AML-193 (cell line): ENCODE data around the gene IDS.
"Not testable (repeated sequence)": the region's sequence is repeated elsewhere in the genome, so short reads cannot be mapped to it uniquely, and the experiment has no call there.

Source experiments
- DNase-seq, 2 experiments: peaks; one replicate each; lab custom pipeline; 2025; lab: John Stamatoyannopoulos, UW

The IDS gene, protein sequence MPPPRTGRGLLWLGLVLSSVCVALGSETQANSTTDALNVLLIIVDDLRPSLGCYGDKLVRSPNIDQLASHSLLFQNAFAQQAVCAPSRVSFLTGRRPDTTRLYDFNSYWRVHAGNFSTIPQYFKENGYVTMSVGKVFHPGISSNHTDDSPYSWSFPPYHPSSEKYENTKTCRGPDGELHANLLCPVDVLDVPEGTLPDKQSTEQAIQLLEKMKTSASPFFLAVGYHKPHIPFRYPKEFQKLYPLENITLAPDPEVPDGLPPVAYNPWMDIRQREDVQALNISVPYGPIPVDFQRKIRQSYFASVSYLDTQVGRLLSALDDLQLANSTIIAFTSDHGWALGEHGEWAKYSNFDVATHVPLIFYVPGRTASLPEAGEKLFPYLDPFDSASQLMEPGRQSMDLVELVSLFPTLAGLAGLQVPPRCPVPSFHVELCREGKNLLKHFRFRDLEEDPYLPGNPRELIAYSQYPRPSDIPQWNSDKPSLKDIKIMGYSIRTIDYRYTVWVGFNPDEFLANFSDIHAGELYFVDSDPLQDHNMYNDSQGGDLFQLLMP

DNA sequence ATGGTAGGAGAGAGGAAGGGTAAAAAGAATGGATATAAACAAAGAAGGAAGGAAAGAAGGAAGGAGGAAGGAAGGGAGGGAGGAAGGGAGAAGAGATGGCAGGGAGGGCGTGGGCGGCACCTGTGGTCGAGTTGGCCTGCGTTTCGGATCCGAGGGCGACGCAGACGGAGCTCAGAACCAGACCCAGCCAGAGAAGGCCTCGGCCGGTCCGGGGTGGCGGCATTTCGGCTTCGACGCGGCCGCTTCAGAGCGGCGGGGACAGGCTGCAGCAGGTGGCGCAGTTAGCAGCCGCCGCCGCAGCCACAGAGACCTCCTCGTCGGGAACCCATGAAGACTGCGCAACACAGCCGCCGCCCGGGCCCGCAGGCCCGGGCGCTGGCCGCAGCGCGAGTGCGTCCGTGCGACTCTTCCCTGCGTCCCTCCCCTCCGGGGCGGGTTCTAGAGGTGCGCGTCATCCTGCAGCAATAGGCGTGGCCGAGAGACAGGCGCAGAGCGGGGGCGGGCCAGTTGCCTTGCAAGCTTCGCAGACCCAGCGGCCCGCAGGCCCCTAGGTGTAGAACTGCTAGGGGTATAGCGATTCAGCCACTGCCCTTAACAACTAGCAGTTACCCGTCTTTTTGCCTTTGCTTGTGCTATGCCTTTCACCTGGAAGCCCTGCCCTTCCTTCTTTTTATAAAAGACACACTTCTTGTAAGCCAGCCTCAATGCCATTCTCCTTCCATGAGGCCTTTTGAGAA is at the start of gene IDS:
Gene IDS, minus strand, starts transcription at position 392 of the 737 bp plus-strand sequence. Its CDS starts 169 bp downstream, at position 223.
- DNase-seq = peak; percentile 67 to 69

DNA sequence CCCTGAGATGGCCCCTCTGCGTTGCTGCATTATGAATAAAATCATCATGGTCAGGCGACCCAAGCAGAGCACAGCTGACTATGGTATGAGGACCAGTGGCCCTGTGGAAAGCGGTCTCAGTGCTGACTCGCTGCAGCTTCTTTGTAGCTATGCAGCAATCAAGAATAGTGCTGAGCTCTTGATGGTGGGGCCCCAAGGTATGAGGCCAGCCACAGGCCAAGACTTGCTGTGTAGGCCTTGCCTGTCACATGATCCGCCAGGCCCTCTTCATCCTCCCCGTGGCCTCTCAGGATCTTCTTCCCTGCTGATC is 46.8 kb upstream of the IDS start:
- DNase-seq = not testable (repeated sequence)

DNA sequence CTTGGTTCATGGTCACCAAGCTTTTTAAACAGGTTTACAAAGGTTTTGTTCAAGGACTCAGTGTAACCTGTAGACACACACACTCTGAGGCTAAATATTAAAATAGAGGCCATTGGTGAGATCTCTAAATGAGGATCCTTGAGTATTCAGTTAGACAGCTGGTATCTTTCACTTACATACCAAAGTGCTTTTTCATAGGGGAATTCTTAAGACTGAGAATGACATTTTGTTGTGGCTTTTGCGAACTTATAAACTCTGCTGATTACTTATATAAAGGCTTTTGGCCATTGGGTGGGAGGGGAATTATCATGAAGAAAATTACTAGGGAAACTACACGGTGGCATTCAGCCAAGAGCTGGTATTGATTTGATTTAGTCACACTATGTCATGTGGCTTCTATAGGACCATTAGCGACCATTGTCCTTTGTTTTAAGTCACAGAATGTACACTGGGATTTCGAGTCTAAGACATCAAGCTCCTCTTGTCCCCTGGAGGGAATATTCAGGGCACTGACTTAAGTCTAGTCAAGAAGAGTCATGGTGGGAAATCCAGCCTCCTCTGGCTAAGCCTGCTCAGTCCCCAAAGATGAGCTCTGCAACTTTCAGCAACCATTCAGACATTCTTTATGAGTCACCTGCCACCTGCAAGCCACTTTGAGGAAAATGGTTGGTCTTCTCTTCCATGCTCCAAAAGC is 46.3 kb upstream of the IDS start:
- not testable (repeated sequence) for DNase-seq

DNA sequence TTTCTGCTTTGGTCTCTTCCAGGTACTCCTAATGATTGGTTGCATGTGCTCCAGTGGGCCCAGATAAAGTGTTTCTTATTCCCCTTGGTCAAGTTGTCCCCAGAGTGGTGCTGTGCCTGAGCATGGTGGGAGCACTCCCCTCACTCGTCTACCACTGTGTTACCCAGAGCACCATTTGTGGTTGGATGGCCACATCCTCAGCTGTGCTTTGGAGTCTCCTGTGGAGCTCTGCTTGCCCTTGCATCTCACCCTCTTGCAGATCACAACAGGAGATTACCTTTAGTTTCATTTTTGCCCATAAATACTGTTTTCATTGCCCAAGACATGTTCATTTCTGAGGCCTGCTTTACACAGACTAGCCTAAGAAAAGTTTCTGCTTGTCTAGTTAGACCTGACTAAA is 45.3 kb upstream of the IDS start:
- DNase-seq = not testable (repeated sequence)

DNA sequence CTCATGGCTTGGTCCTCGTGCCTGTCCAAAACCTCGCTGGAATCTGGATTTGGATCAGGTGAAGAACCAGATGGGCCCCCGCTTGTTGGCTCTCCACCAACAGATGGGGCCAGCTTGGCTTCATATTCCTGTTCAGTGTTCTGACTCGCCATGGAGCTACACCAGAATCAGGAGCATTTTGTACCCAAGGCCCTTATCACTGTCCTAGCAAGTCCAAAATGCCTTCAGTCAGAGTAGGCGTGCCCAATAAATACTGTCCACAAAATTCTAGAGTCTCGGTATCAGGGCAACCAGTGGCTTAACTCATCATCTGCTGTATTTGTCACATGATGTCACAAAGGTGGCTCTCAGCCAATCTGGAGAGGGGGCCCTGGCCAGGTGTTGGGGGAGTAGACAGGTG is 44.6 kb upstream of the IDS start, which contains the start of gene HSFX3:
Gene HSFX3, minus strand, starts transcription at position 224 of the 400 bp plus-strand sequence. Its CDS starts 72 bp downstream, at position 152.
- not testable (repeated sequence) for DNase-seq

DNA sequence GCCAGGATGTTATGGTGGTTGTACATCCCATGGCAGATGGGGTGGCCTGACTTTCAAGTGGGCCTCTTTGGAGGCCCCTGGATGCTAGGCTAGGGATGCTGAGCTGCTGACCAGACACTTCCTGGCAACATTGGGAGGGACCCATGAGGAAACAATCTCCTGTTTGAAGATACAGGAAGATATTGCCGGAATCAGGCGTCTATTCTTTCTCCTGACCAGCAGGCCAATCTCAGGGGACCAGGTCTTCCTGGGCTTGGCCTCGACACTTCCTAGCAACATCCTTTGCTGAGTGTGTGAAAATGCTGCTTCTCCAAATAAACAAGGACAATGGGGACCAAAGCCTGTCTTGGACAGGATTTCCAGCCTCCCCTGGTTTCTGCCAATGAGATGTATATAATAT is 42.7 kb upstream of the IDS start:
- DNase-seq = not testable (repeated sequence)

DNA sequence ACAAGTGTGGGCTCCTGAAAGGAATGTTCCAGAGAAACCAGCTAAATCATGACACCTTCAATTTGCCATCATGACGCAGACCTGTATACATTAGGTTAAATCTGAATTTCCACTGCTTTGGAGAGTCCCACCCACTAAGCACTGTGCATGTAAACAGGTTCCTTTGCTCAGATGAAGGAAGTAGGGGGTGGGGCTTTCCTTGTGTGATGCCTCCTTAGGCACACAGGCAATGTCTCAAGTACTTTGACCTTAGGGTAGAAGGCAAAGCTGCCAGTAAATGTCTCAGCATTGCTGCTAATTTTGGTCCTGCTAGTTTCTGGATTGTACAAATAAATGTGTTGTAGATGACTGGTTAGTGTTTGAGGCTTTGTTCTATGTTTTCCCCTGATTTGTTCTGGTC is 41.9 kb upstream of the IDS start:
- DNase-seq = not testable (repeated sequence)

DNA sequence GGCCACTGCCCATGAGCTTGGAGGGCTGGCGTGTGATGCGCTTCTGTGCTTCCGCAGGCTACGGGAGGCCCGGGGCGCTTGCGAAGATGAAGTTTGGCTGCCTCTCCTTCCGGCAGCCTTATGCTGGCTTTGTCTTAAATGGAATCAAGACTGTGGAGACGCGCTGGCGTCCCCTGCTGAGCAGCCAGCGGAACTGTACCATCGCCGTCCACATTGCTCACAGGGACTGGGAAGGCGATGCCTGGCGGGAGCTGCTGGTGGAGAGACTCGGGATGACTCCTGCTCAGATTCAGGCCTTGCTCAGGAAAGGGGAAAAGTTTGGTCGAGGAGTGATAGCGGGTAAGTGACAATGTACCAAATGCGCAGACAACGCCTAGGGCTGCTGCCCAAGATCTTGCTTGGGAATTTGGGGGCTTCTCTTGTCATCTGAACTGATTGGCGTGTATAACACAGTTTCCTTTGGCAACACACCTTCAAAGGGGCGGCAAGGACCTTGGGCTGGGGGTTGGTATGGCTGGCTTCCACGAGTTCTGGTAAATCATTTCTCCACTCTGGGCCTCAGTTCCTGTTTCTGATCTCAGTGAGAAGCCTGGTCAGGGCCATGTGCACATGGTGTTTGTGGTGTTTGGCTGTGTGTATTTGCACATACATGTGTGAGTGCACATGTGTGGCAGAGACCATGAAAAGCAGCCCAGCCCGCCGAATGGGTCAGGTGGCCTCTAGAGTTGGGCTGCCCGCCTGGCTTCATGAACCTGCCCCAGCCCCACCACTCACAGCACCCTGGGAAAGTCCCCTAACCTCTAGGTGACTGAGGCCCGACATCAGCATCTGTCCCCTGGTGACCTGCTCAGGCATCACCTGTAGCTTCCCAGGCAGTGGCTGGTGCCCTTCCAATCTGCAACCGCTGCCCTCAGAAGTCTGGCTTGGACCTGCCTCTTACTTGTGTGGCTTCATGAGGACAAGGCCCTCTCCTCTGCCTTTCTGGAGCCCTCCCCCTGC is 40.7 kb upstream of the IDS start:
- not testable (repeated sequence) for DNase-seq

DNA sequence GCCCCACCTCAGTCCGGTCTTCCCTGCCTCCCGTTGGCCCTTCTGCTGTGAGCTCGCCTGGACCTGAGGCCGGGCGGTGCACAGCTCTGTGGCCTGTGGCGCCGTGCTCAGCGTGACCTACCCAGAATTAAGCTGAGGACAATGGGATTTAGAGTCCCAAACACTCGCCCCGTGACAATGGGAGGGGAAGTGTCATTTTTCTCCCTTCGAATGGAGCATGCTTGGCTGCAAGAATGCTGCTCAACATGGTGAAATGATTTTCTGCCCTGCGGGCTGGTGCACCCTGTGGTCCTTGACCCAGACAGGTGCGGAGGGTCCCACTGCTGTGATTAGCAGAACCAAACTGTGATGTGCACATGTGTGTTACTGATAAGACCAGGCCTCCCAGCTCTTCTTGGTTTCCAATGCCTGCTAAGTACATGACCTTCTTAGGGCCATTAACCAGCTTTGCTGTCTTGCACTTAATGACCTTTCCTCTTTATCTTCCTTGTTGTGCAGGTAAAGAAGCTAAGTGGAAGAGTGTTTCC is 36.5 kb upstream of the IDS start:
- DNase-seq = no peak

DNA sequence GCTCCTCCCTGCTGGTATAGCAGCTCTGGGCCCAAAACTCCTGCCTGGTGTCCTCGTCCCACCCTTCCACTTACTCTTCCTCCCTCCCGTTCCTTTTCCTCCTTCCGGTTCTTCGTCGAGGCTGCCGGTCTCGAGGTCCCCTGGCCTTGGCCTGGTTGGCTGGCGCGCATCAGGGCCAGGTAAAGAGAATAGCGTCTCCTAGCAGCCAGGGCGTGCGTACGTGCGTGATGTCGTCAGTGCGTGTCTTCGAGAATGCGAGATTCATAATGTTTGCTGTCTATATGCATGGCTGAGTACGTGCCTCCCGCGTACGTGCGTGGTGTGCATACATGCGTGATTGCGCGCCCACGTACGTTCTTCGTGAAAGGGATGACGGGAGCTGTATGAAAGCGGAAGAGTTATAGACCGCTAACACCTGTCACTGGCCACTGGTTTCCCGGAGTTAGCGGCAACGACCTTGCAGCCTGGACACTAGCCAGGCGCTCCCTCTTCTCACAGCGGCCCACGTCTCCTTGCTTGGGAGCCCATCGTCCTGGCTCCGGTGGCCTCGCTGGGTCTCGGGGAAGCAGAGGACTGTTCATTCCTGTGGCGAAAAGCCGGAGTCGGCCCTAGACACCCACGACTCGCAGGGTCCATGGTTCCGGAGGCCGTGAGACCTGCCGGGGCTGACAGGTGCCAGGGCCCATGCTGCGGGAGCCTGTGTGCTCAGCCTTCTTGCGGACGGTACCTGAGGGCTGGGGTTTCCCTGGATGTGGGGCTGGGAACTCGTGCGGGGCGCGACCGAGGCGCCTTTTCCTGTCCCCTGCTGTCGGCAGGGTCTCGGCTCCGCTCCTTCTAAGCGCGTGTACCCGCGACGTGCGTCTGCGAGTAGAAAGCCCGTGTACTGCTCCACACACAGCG is 35.8 kb upstream of the IDS start, which contains the start of gene EOLA1:
Gene EOLA1, plus strand, starts transcription at position 392 of the 900 bp plus-strand sequence. CDS start 4,619 bp downstream, outside the sequence.
- peak; percentile 64 to 77 for DNase-seq

DNA sequence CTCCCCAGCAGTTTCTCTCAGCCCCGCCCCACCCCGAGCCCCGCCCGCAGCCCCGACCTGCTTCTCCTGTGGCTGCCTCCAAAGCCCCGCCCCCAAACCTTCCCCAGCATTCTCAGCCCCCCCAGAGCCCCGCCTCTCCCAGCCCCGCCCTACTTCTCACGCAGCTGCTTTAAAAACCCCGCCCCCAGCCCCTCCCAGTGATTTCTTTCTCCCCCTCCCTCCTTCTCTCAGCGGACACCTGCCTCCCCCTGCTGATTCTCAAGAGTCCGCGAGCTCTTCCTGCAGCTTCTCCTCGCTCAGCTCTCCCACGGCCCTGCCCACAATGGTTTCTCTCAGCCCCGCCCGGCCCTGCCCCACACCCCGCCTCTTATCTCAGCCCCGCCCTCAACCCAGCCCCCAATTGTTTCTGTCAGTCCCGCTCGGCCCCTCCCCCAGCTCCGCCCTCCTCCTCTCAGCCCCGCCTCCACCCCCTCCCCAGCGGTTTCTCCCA is 35.1 kb upstream of the IDS start:
- peak; percentile 45 to 77 for DNase-seq

DNA sequence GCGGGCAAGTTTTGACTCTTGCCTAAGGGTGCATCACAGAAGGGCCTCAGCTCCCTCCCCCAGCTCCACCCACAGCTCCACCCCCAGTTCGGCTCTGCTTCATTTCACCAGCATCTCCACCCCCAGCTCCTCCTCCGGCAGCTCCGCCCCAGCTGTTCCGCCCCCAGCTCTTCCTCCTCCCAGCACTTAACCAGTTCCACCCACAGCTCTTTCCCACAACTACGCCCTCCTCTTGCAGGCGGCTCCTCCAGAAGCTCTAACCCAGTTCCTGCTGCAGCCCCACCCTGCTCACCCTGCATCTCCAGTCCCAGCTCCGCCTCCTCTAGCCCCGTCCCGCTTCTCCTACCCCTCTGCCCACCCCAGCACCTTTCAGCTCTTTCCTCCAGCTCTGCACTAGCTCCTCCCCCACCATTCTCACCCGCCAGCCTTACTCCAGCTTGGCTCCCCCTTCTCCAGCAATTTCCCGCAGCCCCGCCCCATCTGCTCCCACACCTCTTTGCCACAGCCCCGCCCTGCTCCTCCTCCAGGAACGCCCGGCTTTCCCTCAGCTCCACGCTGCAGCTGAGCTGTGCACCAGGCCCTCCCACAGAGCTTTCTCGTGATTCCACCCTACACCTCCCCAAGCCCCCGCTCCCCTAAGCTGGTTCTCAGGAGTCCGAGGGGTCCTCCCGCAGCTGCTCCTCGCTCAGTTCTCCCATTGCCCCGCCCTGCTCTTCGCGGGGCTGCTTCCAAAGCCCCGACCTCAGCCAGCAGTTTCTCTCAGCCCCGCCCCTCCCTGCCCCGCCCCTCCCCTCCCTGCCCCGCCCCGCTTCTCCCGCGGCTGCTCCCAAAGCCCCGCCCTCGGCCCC is 34.4 kb upstream of the IDS start:
- peak; percentile 61 to 71 for DNase-seq

DNA sequence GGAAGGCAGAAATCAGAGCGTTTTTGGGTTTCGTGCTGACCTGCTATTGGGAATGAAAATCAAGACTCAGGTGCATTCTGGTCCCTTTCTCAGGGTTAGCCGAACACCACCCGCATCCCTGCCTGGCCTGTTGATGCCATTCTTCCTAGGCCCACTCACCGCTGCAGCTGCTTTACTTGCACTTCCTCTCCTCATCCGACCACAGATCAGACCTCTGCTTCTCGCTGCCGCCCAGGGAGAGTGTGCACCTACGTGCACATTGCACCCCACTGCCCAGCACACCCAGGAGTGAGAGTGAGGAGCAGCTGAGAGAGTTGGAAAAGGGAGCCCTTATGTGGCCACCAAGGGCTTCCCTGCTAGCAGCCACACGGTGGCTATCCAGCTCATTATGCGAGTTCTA is 32.4 kb upstream of the IDS start:
- not testable (repeated sequence) for DNase-seq

DNA sequence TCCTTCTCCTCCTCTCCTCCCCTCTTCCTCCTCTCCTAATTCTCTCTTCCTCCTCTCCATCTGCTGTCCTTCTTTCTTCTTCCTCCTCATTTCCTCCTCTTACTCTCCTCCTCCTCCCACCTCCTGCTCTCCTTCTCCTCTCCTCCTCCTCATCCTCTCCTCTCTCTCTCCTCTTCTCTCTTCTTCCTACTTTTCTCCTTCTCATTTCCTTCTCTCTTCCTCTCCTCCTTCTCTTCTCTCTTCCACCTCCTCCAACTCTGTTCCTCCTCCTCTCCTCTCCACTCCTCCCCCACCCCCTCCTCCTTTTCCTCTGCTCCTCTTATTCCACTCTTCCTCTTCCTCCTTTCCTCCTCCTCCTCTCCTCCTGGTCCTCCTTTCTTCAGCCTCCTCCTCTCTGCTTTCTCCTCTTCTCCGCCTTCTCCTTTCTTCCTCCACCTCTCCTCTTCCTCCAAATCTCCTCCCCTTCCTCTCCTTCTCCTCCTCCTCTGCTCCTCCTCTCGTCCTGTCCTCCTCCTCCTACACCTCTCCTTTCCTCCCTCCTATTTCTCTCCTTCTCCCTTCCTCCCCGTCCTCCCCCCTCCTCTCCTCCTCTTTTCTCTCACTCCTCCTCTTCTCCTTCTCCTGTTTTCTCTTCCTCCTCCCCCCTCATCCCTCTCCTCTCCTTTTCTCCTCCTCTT is 30.0 kb upstream of the IDS start:
- not testable (repeated sequence) for DNase-seq

DNA sequence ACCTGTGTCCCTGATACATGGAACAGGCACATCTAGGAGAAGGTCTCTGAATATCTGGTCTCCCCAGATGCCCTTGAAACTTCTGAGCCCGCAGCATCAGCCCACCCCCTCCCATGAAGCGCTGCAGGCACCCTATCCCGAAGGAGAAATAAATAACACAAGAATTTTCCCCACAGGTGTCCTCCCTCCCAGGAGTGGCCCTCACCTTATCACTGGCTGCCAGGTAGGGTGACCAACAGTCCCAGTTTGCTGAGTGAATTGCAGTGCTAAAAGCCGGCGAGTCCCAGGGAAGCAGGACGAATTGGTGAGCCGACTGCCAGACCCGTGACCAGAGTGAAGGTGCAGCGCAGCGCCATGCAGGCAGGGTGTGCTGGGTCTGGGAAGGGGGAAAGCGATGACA is 28.9 kb upstream of the IDS start:
- not testable (repeated sequence) for DNase-seq

DNA sequence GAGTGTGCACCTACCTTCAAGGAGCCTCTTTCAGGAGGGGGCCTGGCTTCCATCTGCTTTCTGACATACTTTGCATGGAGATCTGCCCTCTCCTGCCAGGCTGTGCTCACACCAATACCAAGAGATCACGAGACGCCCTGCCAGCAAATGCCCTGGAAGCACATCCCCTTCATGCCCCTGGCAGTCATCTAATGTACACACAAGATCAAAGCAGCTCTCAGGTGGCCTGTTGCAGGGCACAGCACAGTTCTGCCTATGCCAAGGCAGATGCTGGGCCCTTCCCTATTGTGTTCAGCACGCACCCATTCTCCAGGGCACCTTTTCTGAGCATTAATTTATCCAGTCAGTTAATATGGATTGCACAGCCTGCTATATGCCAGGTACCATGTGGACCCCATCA is 27.8 kb upstream of the IDS start:
- DNase-seq = not testable (repeated sequence)

DNA sequence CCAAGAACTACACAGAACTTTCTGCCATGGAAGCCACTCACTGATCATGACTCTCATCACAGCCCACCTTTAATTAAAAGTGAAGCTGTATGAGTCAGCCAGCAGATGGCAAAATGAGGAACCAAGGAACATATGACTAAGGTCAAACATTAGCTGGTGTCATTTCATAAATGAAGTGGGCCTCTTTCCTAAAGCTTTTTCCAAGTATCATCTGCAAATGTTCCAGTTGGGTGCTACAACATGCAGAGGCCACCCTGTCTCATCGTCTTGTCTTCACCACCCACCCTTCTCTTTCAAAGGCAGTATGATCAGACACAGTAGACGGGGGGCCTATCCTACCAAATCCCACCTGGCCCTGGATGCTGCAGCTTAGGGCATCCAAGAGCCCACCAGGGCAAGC is 26.5 kb upstream of the IDS start:
- DNase-seq = peak; percentile 18 to 25

DNA sequence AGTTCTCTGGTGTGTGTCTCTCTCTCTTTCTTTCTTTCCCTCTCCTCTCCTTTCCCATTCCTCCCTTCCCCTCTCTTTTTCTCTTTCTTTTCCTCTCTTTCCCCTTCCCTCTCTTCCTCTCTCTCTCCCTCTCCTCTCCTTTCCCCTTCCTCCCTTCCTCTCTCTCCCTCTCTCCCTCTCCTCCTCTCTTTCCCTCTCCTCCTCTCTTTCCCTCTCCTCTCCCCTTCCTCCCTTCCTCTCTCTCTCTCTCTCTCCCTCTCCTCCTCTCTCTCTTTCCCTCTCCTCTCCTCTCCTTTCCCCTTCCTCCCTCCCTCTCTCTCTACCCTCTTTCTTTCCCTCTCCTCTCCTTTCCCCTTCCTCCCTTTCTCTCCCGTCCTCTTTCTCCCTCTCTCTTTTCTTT is 23.3 kb upstream of the IDS start:
- no peak for DNase-seq
